PC-3 (cell line): ENCODE data around the gene OR6B2. TPM values are rescaled to one million over a fixed set of nuclear protein-coding genes. Genes with fewer than 3 reads are reported as not detected.
A peak's percentile ranks its signal among the peaks of the same experiment; 100 is the strongest.

ENCODE experiments used
- ATAC-seq: fragments of 200-7000 bp; cut with Tn5 transposase; 2 replicates; pipeline ENCODE4 v1.9.1; 2020; ENCODE audit warnings: mild to moderate bottlenecking, moderate library complexity
- BruUV-seq: library from RNA; stranded (reverse); fragments of 400-500 nt; replicated peaks from 2 replicates; lab custom pipeline; 2021; lab: Mats Ljungman, UMichigan
- CTCF ChIA-PET: fragments of 300-600 bp; sonication (Branson Sonifier 250); formaldehyde crosslinking; loops from one replicate; lab custom pipeline; 2022; ENCODE audit warnings: antibody characterized with exemption; lab: Charles Lee
- POLR2A ChIA-PET: fragments of 300-600 bp; sonication (Branson Sonifier 250); formaldehyde crosslinking; loops from one replicate; lab custom pipeline; 2022; ENCODE audit warnings: antibody characterized with exemption; ENCODE audit not compliant: unreplicated experiment; lab: Charles Lee
- DNase-seq: peaks from one replicate; pipeline ENCODE4 v3.0.0-alpha.2; 2015
- H2AFZ ChIP-seq: fragments of 300-600 bp; sonication (generic); 2 replicates; pipeline ENCODE4 v1.6.0; 2016; ENCODE audit warnings: antibody characterized with exemption, low read length
- H3F3A ChIP-seq: fragments of 300-600 bp; sonication (generic); one replicate; pipeline ENCODE4 v1.6.0; 2017; ENCODE audit warnings: antibody characterized with exemption, low read length, control low read depth, mild to moderate bottlenecking; ENCODE audit not compliant: unreplicated experiment
- H3K27ac ChIP-seq: fragments of 300-600 bp; sonication (generic); 2 replicates; pipeline ENCODE4 v1.5.1; 2016; ENCODE audit warnings: mild to moderate bottlenecking, low read length
- H3K27me3 ChIP-seq: fragments of 300-600 bp; sonication (generic); 2 replicates; pipeline ENCODE4 v1.6.1; 2016; ENCODE audit warnings: low read length, mixed read lengths
- H3K36me3 ChIP-seq: fragments of 300-600 bp; sonication (generic); 2 replicates; pipeline ENCODE4 v1.6.1; 2016; ENCODE audit warnings: low read depth, mixed run types, low read length, mixed read lengths
- H3K4me1 ChIP-seq: fragments of 300-600 bp; sonication (generic); 2 replicates; pipeline ENCODE4 v1.5.1; 2016; ENCODE audit warnings: low read length; ENCODE audit not compliant: insufficient read depth
- H3K4me2 ChIP-seq: fragments of 300-600 bp; sonication (generic); 2 replicates; pipeline ENCODE4 v1.6.0; 2016; ENCODE audit warnings: low read length
- H3K4me3 ChIP-seq: fragments of 300-600 bp; sonication (generic); 2 replicates; pipeline ENCODE4 v1.5.1; 2016; ENCODE audit warnings: mild to moderate bottlenecking, low read length, mixed read lengths
- H3K79me2 ChIP-seq: fragments of 300-600 bp; sonication (generic); 2 replicates; pipeline ENCODE4 v1.6.1; 2017; ENCODE audit warnings: low read length, mixed read lengths
- H3K9ac ChIP-seq: fragments of 300-600 bp; sonication (generic); 2 replicates; pipeline ENCODE4 v1.6.0; 2016; ENCODE audit warnings: mild to moderate bottlenecking, low read length
- H3K9me2 ChIP-seq: fragments of 300-600 bp; sonication (generic); replicated peaks from 2 replicates; pipeline ENCODE4 v1.6.1; 2016; ENCODE audit warnings: mixed run types, low read length, mixed read lengths
- H3K9me3 ChIP-seq: fragments of 300-600 bp; sonication (generic); 2 replicates; pipeline ENCODE4 v1.6.1; 2016; ENCODE audit warnings: low read length, mixed read lengths
- H4K20me1 ChIP-seq: fragments of 300-600 bp; sonication (generic); 2 replicates; pipeline ENCODE4 v1.6.1; 2016; ENCODE audit warnings: low read length, mixed read lengths
- CTCF ChIP-seq: fragments of 300-600 bp; sonication (generic); conservative IDR thresholded peaks from 2 replicates; pipeline ENCODE4 v1.5.1; 2017; ENCODE audit warnings: antibody characterized with exemption, low read depth, mild to moderate bottlenecking, low read length
- EZH2 ChIP-seq: fragments of 300-600 bp; sonication (generic); IDR thresholded peaks from one replicate; pipeline ENCODE4 v1.6.1; 2017; ENCODE audit warnings: antibody characterized with exemption, mild to moderate bottlenecking, low read length; ENCODE audit not compliant: unreplicated experiment
- EZH2phosphoT487 ChIP-seq: fragments of 300-600 bp; sonication (generic); IDR thresholded peaks from 2 replicates; pipeline ENCODE4 v1.6.1; 2018; ENCODE audit warnings: mild to moderate bottlenecking, antibody characterized with exemption, low read length, borderline replicate concordance
- intact Hi-C: fragments of 100-400 bp; cut with micrococcal nuclease; formaldehyde crosslinking; loops from 2 replicates; pipeline ENCODE4 v1.9.0; 2023
- total RNA-seq: library from RNA; depleted of rRNA; stranded (reverse); fragments of >200 nt; gene quantifications from 2 replicates; pipeline ENCODE4 v1.2.3, GENCODE V29; 2014

The OR6B2 gene
- total RNA-seq, 1 experiment from 2014 or later: not detected

- intact Hi-C loops: no loop called here
- BruUV-seq: no TSS peak
- H3K27ac ChIP-seq: no peak overlapping the region
- H3K27me3 ChIP-seq: no peaks in the 10 kb centered on the region
- ChIA-PET CTCF (no interaction called here), POLR2A (no interaction called here)
- H3K9ac ChIP-seq: no peak overlapping the region
- no peaks in the 10 kb centered on the region for H3K9me2 ChIP-seq
- no peaks in the 10 kb centered on the region for H3K4me1 ChIP-seq
- no peak overlapping the region for H3K4me2 ChIP-seq
- H3K79me2 ChIP-seq: no peaks in the 10 kb centered on the region
- no peak overlapping the region for H3K4me3 ChIP-seq
- peaks cover 39% of the 10 kb centered on the region for H3K36me3 ChIP-seq
- H3K9me3 ChIP-seq: no peaks in the 10 kb centered on the region
- no peaks in the 10 kb centered on the region for H4K20me1 ChIP-seq
- H2AFZ ChIP-seq: no peak overlapping the region
- DNase-seq (no peak), ATAC-seq (no peak)
- no peak for TF ChIP-seq EZH2phosphoT487
- TF ChIP-seq EZH2: no peak
- no peak for TF ChIP-seq CTCF
- no peaks in the 10 kb centered on the region for H3F3A ChIP-seq
Observed at GRCh38 chr2:239997686-239998409, 32.4 kb downstream of the OR6B2 start.

- intact Hi-C loops: loop anchor here (5.0 kb wide), 1 partner anchor 102 kb away; no protein-coding TSS in a partner anchor
- BruUV-seq: no TSS peak
- Histone ChIP-seq H3K4me3 (no peak overlapping the region), H3K4me1 (no peaks in the 10 kb centered on the region), H3F3A (no peaks in the 10 kb centered on the region), H3K4me2 (no peak overlapping the region), H2AFZ (no peak overlapping the region), H3K9ac (no peak overlapping the region), H4K20me1 (no peaks in the 10 kb centered on the region), H3K27ac (no peak overlapping the region), H3K9me2 (no peaks in the 10 kb centered on the region), H3K27me3 (no peaks in the 10 kb centered on the region), H3K36me3 (peaks cover 22% of the 10 kb centered on the region), H3K9me3 (no peaks in the 10 kb centered on the region), H3K79me2 (no peaks in the 10 kb centered on the region)
- POLR2A ChIA-PET: no interaction called here
- ATAC-seq: peak; percentile 46
- CTCF ChIA-PET: interaction anchor here (0.6 kb wide), 1 partner anchor 980 kb away, joined by 5 read pairs; no protein-coding TSS in a partner anchor
- no peak for TF ChIP-seq EZH2phosphoT487
- DNase-seq: no peak
Observed at GRCh38 chr2:239994086-239994485, 36.1 kb downstream of the OR6B2 start.

GRCh38 chr2:239993291-239993690 lies 36.9 kb downstream of the OR6B2 start:
- no TSS peak for BruUV-seq
- DNase-seq: no peak
- H3K36me3 ChIP-seq: peaks cover 20% of the 10 kb centered on the region
- no peak for TF ChIP-seq EZH2
- TF ChIP-seq CTCF: no peak
- TF ChIP-seq EZH2phosphoT487: no peak
- ChIA-PET CTCF (no interaction called here), POLR2A (no interaction called here)
- H3K9me2 ChIP-seq: no peaks in the 10 kb centered on the region
- no peaks in the 10 kb centered on the region for H3F3A ChIP-seq
- H3K27me3 ChIP-seq: no peaks in the 10 kb centered on the region
- H3K9ac ChIP-seq: no peak overlapping the region
- no peak overlapping the region for H3K4me3 ChIP-seq
- H3K27ac ChIP-seq: no peak overlapping the region
- no peaks in the 10 kb centered on the region for H3K4me1 ChIP-seq
- ATAC-seq: no peak
- H3K9me3 ChIP-seq: no peaks in the 10 kb centered on the region
- intact Hi-C loops: loop anchor here (5.0 kb wide), 1 partner anchor 101 kb away; no protein-coding TSS in a partner anchor
- H4K20me1 ChIP-seq: no peaks in the 10 kb centered on the region
- H3K79me2 ChIP-seq: no peaks in the 10 kb centered on the region
- H3K4me2 ChIP-seq: no peak overlapping the region
- H2AFZ ChIP-seq: no peak overlapping the region
